GM19238 (cell line): ENCODE results near the gene ARHGEF11.
"Not testable (repeated sequence)": the region's sequence is repeated elsewhere in the genome, so short reads cannot be mapped to it uniquely, and the experiment has no call there.

Source experiments
- DNase-seq: peaks from one replicate; pipeline ENCODE4 v3.0.0; 2011; ENCODE audit warnings: low spot score; ENCODE audit not compliant: insufficient read length

Gene ARHGEF11

GRCh38 chr1:157045250-157046218 is at the start of gene ARHGEF11:
ARHGEF11 (minus strand) TSS chr1:157045742; CDS start chr1:157044330, 1,412 bp downstream.
- peak; percentile 58 for DNase-seq

- DNase-seq: no peak
Measured at GRCh38 chr1:157095091-157095490, 49.5 kb upstream of the ARHGEF11 start.

- DNase-seq: no peak
Measured at GRCh38 chr1:157092831-157093230, 47.3 kb upstream of the ARHGEF11 start.

- DNase-seq: no peak
Measured at GRCh38 chr1:157091668-157092273, 46.2 kb upstream of the ARHGEF11 start.

- no peak for DNase-seq
Measured at GRCh38 chr1:157091186-157091585, 45.6 kb upstream of the ARHGEF11 start.

GRCh38 chr1:157090771-157091170 is 45.2 kb upstream of the ARHGEF11 start:
- no peak for DNase-seq

- peak; percentile 79 for DNase-seq
Measured at GRCh38 chr1:157090196-157090647, 44.7 kb upstream of the ARHGEF11 start.

- DNase-seq: no peak
Measured at GRCh38 chr1:157089789-157090188, 44.2 kb upstream of the ARHGEF11 start.

- no peak for DNase-seq
Measured at GRCh38 chr1:157088607-157089006, 43.1 kb upstream of the ARHGEF11 start.

- DNase-seq: no peak
Measured at GRCh38 chr1:157087030-157087429, 41.5 kb upstream of the ARHGEF11 start.

GRCh38 chr1:157086299-157086698 is 40.8 kb upstream of the ARHGEF11 start:
- no peak for DNase-seq

GRCh38 chr1:157085421-157085820 is 39.9 kb upstream of the ARHGEF11 start:
- no peak for DNase-seq

- no peak for DNase-seq
Measured at GRCh38 chr1:157084720-157085119, 39.2 kb upstream of the ARHGEF11 start.

GRCh38 chr1:157081707-157082106 is 36.2 kb upstream of the ARHGEF11 start:
- DNase-seq: no peak

GRCh38 chr1:157080714-157081113 is 35.2 kb upstream of the ARHGEF11 start:
- no peak for DNase-seq

GRCh38 chr1:157077394-157077793 is 31.9 kb upstream of the ARHGEF11 start:
- no peak for DNase-seq

- DNase-seq: no peak
Measured at GRCh38 chr1:157073944-157074685, 28.6 kb upstream of the ARHGEF11 start.

- no peak for DNase-seq
Measured at GRCh38 chr1:157069601-157070000, 24.1 kb upstream of the ARHGEF11 start.

GRCh38 chr1:157059241-157059640 is 13.7 kb upstream of the ARHGEF11 start:
- DNase-seq: not testable (repeated sequence)

- no peak for DNase-seq
Measured at GRCh38 chr1:157056269-157056668, 10.7 kb upstream of the ARHGEF11 start.

GRCh38 chr1:157055729-157056128 is 10.2 kb upstream of the ARHGEF11 start:
- DNase-seq: not testable (repeated sequence)

- DNase-seq: no peak
Measured at GRCh38 chr1:157050836-157051235, 5.3 kb upstream of the ARHGEF11 start.
